Calu3 (cell line): ENCODE results near the gene RALGPS2. TPM values are rescaled to one million over a fixed set of nuclear protein-coding genes. Genes with fewer than 3 reads are reported as not detected.

Source experiments
- BruUV-seq: library from RNA; stranded (reverse); fragments of 400-500 nt; replicated peaks from 2 replicates; lab custom pipeline; 2021; lab: Mats Ljungman, UMichigan
- CTCF ChIA-PET: fragments of 300-600 bp; sonication (Branson Sonifier 250); formaldehyde crosslinking; loops from one replicate; lab custom pipeline; 2022; ENCODE audit warnings: antibody characterized with exemption; lab: Charles Lee
- DNase-seq: peaks from one replicate; pipeline ENCODE4 v3.0.0; 2022
- H3K27ac Mint-ChIP-seq: one replicate; pipeline ENCODE4 v1.8.0; 2022; ENCODE audit warnings: mixed read lengths; ENCODE audit not compliant: unreplicated experiment
- H3K27me3 Mint-ChIP-seq: one replicate; pipeline ENCODE4 v1.8.0; 2022; ENCODE audit warnings: mixed read lengths; ENCODE audit not compliant: unreplicated experiment
- H3K36me3 Mint-ChIP-seq: one replicate; pipeline ENCODE4 v1.8.0; 2022; ENCODE audit warnings: mild to moderate bottlenecking, moderate library complexity, mixed read lengths; ENCODE audit not compliant: insufficient read depth, unreplicated experiment
- H3K4me1 Mint-ChIP-seq: one replicate; pipeline ENCODE4 v1.8.0; 2022; ENCODE audit warnings: mild to moderate bottlenecking, low read depth, mixed read lengths; ENCODE audit not compliant: unreplicated experiment
- H3K4me3 Mint-ChIP-seq: one replicate; pipeline ENCODE4 v1.8.0; 2022; ENCODE audit warnings: mild to moderate bottlenecking, low read depth, moderate library complexity, mixed read lengths; ENCODE audit not compliant: unreplicated experiment
- H3K9me3 Mint-ChIP-seq: one replicate; pipeline ENCODE4 v1.8.0; 2022; ENCODE audit warnings: low read depth, mixed read lengths; ENCODE audit not compliant: unreplicated experiment
- intact Hi-C: fragments of 100-400 bp; cut with micrococcal nuclease; formaldehyde crosslinking; loops from one replicate; pipeline ENCODE4 v1.10.0; 2022; ENCODE audit not compliant: unreplicated experiment
- total RNA-seq: library from RNA; stranded (reverse); gene quantifications from 2 replicates; pipeline ENCODE4 v1.2.3, GENCODE V29; 2022
- TF ChIP-seq, protein P1 (sequence below): fragments of 200-600 bp; IDR thresholded peaks from one replicate; pipeline ENCODE4 v1.8.0; 2022; ENCODE audit warnings: antibody characterized with exemption; ENCODE audit not compliant: unreplicated experiment

RALGPS2 gene
- total RNA-seq, 1 experiment from 2014 or later: 47.6 TPM

DNA sequence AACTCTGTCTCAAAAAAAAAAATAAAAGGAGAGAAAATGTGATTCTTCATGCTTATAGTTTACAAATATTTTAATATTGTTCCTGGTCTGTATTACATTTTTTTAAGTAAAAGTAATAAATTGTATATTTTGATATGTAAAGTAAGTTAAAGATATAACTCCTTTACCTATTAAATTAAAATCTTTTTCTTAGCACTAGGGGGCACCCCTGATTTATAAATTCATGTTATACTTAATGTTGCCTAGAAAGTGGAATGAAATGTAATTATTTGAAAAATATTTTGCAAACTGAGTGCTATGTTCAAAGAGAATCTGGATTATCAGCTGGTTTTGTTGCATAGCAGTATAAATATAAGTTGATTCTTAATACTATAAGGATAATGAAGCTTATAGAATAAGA is 49.2 kb downstream of the RALGPS2 start:
- TF ChIP-seq, protein P1, sequence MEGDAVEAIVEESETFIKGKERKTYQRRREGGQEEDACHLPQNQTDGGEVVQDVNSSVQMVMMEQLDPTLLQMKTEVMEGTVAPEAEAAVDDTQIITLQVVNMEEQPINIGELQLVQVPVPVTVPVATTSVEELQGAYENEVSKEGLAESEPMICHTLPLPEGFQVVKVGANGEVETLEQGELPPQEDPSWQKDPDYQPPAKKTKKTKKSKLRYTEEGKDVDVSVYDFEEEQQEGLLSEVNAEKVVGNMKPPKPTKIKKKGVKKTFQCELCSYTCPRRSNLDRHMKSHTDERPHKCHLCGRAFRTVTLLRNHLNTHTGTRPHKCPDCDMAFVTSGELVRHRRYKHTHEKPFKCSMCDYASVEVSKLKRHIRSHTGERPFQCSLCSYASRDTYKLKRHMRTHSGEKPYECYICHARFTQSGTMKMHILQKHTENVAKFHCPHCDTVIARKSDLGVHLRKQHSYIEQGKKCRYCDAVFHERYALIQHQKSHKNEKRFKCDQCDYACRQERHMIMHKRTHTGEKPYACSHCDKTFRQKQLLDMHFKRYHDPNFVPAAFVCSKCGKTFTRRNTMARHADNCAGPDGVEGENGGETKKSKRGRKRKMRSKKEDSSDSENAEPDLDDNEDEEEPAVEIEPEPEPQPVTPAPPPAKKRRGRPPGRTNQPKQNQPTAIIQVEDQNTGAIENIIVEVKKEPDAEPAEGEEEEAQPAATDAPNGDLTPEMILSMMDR: peak; percentile 28
- Mint-ChIP-seq H3K9me3 (no peaks in the 10 kb centered on the region), H3K4me3 (no peak overlapping the region), H3K27ac (no peak overlapping the region), H3K4me1 (no peaks in the 10 kb centered on the region), H3K36me3 (peaks cover 2% of the 10 kb centered on the region), H3K27me3 (no peaks in the 10 kb centered on the region)
- no peak for DNase-seq
- no TSS peak for BruUV-seq
- intact Hi-C loops: loop anchor here (1.0 to 2.0 kb wide), 2 partner anchors 228 to 231 kb away; no protein-coding TSS in a partner anchor
- CTCF ChIA-PET: interaction anchor here (1.1 kb wide), 1 partner anchor 48 kb away, joined by 3 read pairs; no protein-coding TSS in a partner anchor

DNA sequence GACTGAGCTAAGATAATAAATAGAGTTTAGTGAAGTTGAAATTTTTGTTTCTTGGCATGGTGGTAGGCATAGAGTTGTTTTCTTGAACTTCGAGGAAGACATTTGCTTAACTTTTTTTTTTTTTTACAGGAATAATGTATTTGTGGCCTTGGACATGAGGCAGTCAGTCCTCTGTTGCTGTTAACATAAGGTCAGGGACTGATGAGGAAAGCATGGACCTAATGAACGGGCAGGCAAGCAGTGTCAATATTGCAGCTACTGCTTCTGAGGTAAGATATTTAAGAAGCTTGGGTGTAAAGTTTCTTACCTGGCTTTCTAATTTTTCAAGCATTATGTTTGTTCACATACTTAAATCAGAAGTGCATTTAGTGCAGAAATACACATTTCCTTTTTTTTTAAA is 51.5 kb downstream of the RALGPS2 start:
- intact Hi-C loops: no loop called here
- no peak for DNase-seq
- no peaks in the 10 kb centered on the region for H3K4me1 Mint-ChIP-seq
- TF ChIP-seq, protein P1: no peak
- no peak overlapping the region for H3K4me3 Mint-ChIP-seq
- no peaks in the 10 kb centered on the region for H3K9me3 Mint-ChIP-seq
- H3K27ac Mint-ChIP-seq: no peak overlapping the region
- no TSS peak for BruUV-seq
- no peaks in the 10 kb centered on the region for H3K27me3 Mint-ChIP-seq
- CTCF ChIA-PET: interaction anchor here (0.6 kb wide), 1 partner anchor 25 kb away, joined by 3 read pairs; no protein-coding TSS in a partner anchor
- H3K36me3 Mint-ChIP-seq: peaks cover 14% of the 10 kb centered on the region

DNA sequence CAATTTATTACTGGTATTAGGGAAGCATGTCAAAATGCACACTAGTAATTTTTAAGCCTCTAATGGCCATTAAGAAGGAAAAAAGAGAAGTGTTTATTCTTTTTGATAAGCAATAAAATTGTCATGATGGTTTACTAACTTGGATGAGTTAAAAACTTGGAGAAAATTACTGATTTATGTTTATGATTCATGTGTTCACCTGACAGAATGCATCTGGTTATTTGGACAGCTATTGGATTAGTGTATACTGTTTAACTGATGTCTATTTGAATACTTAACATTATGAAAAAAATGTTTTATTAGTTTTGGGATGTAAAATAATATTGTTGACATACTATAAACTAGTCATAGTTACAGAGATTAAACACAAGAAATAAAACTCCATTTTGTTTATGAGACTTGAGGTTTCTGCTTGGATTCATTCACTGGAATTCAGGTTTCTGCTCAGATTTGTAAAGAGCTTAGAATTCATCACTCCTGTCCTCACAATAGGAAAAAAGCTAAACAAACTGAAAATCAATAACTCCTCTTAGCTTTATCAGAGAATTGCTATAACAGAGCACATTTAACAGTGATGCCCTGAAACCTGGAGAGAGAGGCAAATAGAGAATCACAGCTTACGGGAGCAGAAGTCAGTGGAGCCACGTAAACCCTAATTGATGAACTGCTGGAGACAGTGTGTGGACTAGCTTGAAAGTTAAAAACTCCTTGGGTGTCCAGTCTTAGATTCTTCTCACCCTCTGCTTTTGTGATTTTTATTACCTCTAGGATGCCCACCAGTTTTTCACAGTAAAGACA is 56.7 kb downstream of the RALGPS2 start:
- H3K27ac Mint-ChIP-seq: no peak overlapping the region
- TF ChIP-seq, protein P1: no peak
- BruUV-seq: no TSS peak
- CTCF ChIA-PET: interaction anchor here (0.6 kb wide), 1 partner anchor 95 kb away, joined by 5 read pairs; no protein-coding TSS in a partner anchor
- no peaks in the 10 kb centered on the region for H3K27me3 Mint-ChIP-seq
- H3K4me1 Mint-ChIP-seq: peaks cover 24% of the 10 kb centered on the region
- intact Hi-C loops: no loop called here
- peaks cover 14% of the 10 kb centered on the region for H3K36me3 Mint-ChIP-seq
- no peak overlapping the region for H3K4me3 Mint-ChIP-seq
- no peak for DNase-seq
- no peaks in the 10 kb centered on the region for H3K9me3 Mint-ChIP-seq

DNA sequence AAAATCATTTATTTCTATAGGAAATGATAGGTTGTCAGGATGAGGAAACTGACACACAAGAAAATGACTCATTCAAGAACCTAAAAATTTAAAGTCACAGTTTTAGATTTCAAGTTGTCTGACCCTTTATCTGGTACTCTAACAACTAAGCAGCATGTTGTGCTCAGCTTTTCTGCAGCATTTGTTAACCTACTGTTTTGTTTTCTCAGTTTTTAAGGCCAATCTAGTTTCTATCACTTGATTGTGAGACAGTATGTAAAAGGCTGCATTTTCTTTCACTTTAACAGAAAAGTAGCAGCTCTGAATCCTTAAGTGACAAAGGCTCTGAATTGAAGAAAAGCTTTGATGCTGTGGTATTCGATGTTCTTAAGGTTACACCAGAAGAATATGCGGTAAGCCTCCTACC is 59.1 kb downstream of the RALGPS2 start:
- Mint-ChIP-seq H3K4me3 (no peak overlapping the region), H3K9me3 (no peaks in the 10 kb centered on the region), H3K27me3 (no peaks in the 10 kb centered on the region), H3K27ac (no peak overlapping the region), H3K36me3 (peaks cover 13% of the 10 kb centered on the region), H3K4me1 (peaks cover 24% of the 10 kb centered on the region)
- DNase-seq: no peak
- BruUV-seq: no TSS peak
- intact Hi-C loops: no loop called here
- TF ChIP-seq, protein P1: no peak
- CTCF ChIA-PET: interaction anchor here (0.7 kb wide), 1 partner anchor 23 kb away, joined by 3 read pairs; no protein-coding TSS in a partner anchor
